HL-60/S4 treated with phorbol 12-myristate 13-acetate at 8.2 ng/mL for 4 days and 3 days (cell line): ENCODE results near the gene ERG.

Experiments used
- in situ Hi-C: fragments of 300-500 bp; cut with MboI; formaldehyde crosslinking; loops from 2 replicates; pipeline ENCODE4 v1.15.0; 2022; ENCODE audit warnings: low sequenced_read_pairs

The ERG gene

DNA sequence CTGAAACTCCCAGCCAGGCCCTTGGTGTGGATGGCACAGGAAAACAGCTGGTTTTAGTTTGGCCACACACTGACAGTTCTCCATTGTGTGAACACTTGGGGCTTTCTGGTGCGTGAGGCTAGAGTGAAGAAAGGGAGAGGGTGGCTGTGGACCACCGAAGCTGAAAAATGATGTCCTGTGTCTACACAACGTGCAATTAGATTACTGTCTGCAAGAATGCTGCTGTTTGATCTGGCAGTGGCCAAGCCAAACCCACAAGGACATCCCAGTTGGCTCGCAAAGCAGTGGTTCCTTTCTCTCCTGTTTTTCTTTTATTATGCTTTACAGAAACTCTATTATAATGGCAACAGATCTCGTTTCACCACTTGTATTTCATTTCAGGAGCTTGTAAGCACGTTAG is 58.9 kb downstream of the ERG start:
- in situ Hi-C loops, result no loop called here

GRCh38 chr21:38438462-38438893 is 59.8 kb downstream of the ERG start:
- in situ Hi-C loops, result no loop called here

GRCh38 chr21:38436341-38436740 is 61.9 kb downstream of the ERG start:
- in situ Hi-C loops, result no loop called here

GRCh38 chr21:38434913-38435533 is 63.3 kb downstream of the ERG start:
- in situ Hi-C loops, result no loop called here

GRCh38 chr21:38433471-38433870 is 64.8 kb downstream of the ERG start:
- in situ Hi-C loops, result no loop called here

DNA sequence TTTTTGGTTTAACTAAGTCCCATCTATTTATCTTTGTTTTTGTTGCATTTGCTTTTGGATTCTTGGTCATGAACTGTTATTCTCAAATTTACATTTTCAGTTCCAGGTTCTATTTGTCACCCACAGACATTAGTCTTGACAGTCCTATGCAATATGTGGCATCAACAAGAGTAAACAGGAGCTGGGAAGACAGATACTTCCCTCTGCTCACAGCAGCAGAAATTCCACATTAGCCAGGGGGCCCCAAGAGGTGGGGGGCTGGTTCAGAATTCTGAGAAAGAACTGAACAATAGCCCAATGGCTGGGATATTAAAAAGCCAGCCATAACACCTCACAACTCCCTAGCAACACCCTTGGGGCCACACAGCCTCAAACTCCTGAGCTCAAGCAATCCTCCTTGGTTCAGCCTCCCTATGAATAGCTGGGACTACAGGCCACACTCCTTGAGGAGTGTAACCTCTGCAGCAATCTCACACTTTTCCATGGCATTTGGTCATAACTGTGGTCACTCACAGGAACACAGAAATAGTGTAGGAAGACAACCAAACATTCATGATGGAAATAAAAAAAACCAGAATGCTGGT is 67.8 kb downstream of the ERG start:
- in situ Hi-C loops, result no loop called here

- in situ Hi-C loops, result no loop called here
Observed at GRCh38 chr21:38429011-38429410, 69.3 kb downstream of the ERG start.

DNA sequence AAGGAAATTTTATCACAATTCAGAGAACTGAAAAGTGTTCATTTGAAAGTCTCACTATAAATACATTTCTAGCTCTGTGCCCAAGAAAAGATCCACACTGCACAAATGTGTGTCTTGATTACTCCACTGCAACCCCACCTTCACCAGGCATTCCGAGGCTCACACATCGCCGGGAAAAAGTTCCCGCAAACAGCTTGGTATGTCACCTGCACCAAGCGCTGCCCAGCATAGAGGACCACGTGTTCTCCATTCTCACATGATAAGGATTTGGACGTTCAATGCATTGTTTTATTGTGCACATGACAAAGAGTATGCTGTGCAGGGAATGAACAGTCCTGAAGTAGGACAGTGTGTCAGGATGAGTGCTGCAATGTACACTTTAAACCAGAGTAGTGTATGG is 70.1 kb downstream of the ERG start:
- in situ Hi-C loops, result no loop called here

DNA sequence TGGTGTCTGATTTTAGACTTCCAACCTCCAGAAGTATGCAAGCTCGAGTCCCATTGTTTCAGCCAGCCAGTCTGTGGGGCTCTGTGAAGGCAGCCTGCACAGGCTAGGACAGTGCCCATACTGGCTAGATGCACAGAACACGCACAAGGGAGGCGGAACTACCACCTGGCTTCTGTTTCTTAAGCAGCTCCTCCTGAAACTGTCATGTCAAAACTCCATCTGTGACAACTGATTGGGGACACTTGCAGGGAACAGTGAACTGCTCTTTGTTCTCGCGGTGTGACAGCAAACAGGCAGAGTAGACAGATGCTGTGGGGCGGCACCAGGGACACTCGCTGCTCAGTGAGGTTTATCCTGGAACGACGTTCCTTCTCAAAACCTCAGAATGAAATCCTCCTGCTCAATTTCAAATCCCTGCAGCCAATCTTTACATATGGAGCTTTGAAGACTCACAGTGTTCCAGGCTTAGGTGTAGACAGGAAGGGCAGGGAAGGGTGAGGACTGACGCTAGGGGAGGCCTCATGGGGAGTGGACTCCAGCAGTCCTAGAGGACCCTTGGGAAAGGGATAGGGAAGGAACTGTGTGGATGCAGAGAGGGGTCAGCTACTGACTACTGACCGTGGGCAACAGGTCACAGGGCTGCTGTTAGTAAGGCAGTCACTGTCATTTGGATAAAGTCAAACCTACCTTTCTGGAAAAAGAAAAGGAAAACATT is 73.8 kb downstream of the ERG start:
- in situ Hi-C loops, result no loop called here

DNA sequence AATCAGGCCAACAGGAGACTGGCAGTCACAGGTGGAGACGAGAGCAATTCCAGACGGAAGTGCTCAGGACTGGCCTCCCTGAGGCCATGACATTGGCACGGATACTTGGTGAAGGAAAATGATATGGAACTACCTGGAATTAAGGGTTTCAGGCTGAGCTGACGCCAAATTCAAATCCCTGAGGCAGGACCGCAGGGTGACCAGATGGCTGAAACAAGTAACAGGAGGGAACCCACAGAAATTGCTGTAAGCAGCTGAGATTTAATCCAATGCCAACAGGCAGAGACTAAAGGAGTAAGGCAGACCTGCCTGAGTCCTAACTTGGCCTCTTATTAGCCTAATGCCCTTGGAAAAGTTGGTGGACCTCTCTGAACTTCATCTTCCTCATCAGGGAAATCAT is 76.2 kb downstream of the ERG start:
- in situ Hi-C loops, result no loop called here

DNA sequence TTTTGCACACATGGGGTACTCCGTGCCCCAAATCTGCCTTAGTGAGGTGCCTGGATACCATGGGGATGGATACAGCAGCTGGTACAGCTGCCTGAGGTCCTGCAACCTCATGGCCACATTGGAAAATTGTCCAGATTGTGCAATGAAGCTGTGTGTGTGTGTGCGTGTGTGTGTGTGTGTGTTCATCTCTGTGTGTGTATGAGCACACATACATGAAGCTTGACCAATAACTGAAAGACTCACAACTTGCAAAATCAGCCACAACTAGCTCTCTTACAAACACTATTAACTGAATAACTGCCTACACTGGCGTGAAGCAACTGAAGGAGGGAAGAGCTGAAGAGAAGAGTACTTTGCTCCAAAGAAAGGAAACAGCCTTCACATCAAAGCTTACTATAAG is 78.1 kb downstream of the ERG start:
- in situ Hi-C loops, result no loop called here

DNA sequence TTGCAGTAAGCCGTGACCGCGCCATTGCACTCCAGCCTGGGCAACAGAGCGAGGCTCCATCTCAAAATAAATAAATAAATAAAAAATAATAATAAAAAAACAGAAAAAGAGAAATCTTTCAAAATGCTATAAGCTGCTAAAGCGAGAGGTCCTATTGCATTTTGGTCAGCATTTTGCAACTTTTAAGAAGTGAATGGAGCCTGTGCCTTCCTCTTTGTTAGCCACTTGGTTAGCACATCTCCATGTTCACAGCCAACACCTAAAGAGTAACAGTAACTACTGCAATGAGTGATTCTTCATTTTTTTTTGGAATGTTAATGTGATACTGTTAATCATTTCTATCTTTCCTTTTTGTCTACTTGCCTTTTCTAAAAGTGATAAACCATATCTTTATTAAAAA is 80.6 kb downstream of the ERG start:
- in situ Hi-C loops, result no loop called here

GRCh38 chr21:38416791-38417190 is 81.5 kb downstream of the ERG start:
- in situ Hi-C loops, result no loop called here

GRCh38 chr21:38413958-38414548 is 84.2 kb downstream of the ERG start:
- in situ Hi-C loops, result no loop called here

DNA sequence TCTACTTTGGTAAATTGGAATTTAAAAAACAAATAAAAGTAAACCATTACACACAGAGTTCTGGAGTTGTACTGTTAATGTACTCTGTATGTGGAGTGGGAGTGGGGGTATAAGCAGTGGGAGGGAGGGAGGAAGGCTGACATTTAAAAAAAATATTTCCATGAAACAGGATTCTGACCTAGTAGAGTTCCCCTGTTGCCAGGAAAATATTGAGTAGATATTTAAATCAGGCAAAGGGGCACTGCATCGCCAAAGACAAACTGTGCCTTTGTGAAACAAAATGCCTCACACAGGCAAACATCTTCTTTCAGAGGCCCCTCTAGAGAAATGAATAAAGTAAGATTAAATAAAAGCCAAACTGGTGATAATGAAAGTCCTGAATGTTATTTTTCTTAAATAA is 87.8 kb downstream of the ERG start:
- in situ Hi-C loops, result no loop called here

GRCh38 chr21:38409907-38410306 is 88.4 kb downstream of the ERG start:
- in situ Hi-C loops, result no loop called here

GRCh38 chr21:38404177-38404576 is 94.1 kb downstream of the ERG start:
- in situ Hi-C loops, result no loop called here

- in situ Hi-C loops, result no loop called here
Observed at GRCh38 chr21:38402795-38403194, 95.5 kb downstream of the ERG start.

DNA sequence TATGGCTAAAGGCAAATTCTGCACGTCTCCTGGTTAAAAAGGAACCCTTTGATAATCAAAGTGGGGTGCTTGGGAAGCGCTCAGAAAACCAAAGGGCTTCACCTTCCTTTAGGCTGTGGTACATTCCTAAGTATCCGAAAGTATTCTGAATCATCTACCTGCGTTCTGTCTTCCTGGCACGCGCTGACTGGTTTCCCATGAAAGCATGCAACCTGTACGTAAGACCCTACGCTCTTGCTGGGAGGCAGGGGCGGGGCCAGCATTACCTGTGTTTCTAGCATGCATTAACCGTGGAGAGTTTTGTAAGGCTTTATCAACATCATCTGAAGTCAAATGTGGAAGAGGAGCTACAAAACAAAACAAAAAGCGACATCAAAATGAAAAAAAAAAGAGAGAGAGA is 96.0 kb downstream of the ERG start:
- in situ Hi-C loops, result no loop called here

DNA sequence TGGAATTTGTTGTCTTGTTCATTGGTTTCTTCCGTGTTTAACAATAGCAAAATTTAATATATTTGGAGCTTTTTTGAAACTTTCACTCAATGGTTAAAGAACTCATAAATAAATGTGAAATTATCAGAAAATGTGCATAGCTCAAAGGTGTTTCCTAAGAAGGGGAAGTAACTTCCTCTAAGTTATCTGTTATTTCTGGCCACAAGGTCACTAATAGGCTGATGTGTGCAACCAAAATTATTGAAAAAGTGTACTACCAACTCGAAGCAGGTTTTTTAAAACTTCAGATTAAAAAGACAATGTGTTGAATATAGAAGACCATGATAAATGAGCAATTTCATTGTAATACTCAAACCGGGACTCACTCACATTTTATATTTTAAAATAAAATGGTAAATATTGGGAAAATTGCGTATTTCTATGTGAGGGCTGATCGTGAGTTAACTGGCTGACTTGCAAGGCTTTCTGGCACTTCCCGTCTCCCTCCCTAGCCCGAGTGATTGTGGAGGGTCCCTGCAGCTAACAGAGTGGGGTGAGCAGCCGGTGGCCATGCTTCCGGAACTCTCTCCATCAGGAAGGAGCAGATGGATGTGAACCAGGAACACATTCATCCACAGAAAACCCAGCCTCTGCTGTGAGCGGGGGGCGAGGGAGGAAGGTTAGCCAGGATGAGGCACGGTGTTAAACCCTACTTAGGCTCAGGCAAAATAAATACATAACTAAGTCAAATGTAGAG is 96.9 kb downstream of the ERG start:
- in situ Hi-C loops, result no loop called here

- in situ Hi-C loops, result no loop called here
Observed at GRCh38 chr21:38400195-38400919, 97.9 kb downstream of the ERG start.
